SK-N-SH treated with all-trans-retinoic acid at 6 μM for 48 hours (cell line): ENCODE data around the gene D2HGDH.

Experiments used
- ARNTL ChIP-seq: fragments of 450-650 bp; formaldehyde crosslinking; IDR thresholded peaks from 2 replicates; pipeline ENCODE4 v1.5.0; 2020; ENCODE audit warnings: low read depth, mild to moderate bottlenecking, moderate library complexity, borderline replicate concordance
- BACH2 ChIP-seq: fragments of 250-450 bp; sonication (Bioruptor Pico); IDR thresholded peaks from 2 replicates; pipeline ENCODE4 v1.9.0; 2021; ENCODE audit warnings: mild to moderate bottlenecking, borderline replicate concordance
- ESRRG ChIP-seq: fragments of 250-450 bp; sonication (Bioruptor Pico); IDR thresholded peaks from 2 replicates; pipeline ENCODE4 v1.6.1; 2021; ENCODE audit warnings: mild to moderate bottlenecking
- GLIS3 ChIP-seq: fragments of 250-450 bp; sonication (Bioruptor Pico); IDR thresholded peaks from 2 replicates; pipeline ENCODE4 v1.5.0; 2020; ENCODE audit warnings: mild to moderate bottlenecking, moderate library complexity
- RARB ChIP-seq: fragments of 250-450 bp; sonication (Bioruptor Pico); IDR thresholded peaks from 2 replicates; pipeline ENCODE4 v1.8.0; 2021; ENCODE audit warnings: mild to moderate bottlenecking, moderate library complexity
- SNAI2 ChIP-seq: fragments of 250-450 bp; sonication (Bioruptor Pico); IDR thresholded peaks from 2 replicates; pipeline ENCODE4 v1.5.0; 2020; ENCODE audit warnings: mild to moderate bottlenecking, moderate library complexity
- TCF4 ChIP-seq: fragments of 250-450 bp; sonication (Bioruptor Pico); IDR thresholded peaks from 2 replicates; pipeline ENCODE4 v1.8.0; 2021; ENCODE audit warnings: mild to moderate bottlenecking, moderate library complexity, borderline replicate concordance
- TOX ChIP-seq: fragments of 250-450 bp; sonication (Bioruptor Pico); IDR thresholded peaks from 2 replicates; pipeline ENCODE4 v1.8.0; 2021; ENCODE audit warnings: mild to moderate bottlenecking, moderate library complexity, borderline replicate concordance
- ZFP30 ChIP-seq: fragments of 450-650 bp; formaldehyde crosslinking; IDR thresholded peaks from 2 replicates; pipeline ENCODE4 v1.5.0; 2022; ENCODE audit warnings: mild to moderate bottlenecking, moderate library complexity
- ZNF70 ChIP-seq: fragments of 450-650 bp; formaldehyde crosslinking; IDR thresholded peaks from 2 replicates; pipeline ENCODE4 v1.5.0; 2020; ENCODE audit warnings: mild to moderate bottlenecking, moderate library complexity
- TF ChIP-seq, protein P1 (sequence below): fragments of 250-450 bp; sonication (Bioruptor Pico); IDR thresholded peaks from 2 replicates; pipeline ENCODE4 v1.8.0; 2020; ENCODE audit warnings: mild to moderate bottlenecking, moderate library complexity, borderline replicate concordance
- TF ChIP-seq, protein P2 (sequence below): fragments of 250-450 bp; sonication (Bioruptor Pico); IDR thresholded peaks from 2 replicates; pipeline ENCODE4 v1.8.0; 2021; ENCODE audit warnings: low read depth, mild to moderate bottlenecking, moderate library complexity, borderline replicate concordance
- TF ChIP-seq, protein P3 (sequence below): fragments of 250-450 bp; sonication (Bioruptor Pico); IDR thresholded peaks from 2 replicates; pipeline ENCODE4 v1.5.1; 2020; ENCODE audit warnings: low read depth, mild to moderate bottlenecking, moderate library complexity

DNA sequence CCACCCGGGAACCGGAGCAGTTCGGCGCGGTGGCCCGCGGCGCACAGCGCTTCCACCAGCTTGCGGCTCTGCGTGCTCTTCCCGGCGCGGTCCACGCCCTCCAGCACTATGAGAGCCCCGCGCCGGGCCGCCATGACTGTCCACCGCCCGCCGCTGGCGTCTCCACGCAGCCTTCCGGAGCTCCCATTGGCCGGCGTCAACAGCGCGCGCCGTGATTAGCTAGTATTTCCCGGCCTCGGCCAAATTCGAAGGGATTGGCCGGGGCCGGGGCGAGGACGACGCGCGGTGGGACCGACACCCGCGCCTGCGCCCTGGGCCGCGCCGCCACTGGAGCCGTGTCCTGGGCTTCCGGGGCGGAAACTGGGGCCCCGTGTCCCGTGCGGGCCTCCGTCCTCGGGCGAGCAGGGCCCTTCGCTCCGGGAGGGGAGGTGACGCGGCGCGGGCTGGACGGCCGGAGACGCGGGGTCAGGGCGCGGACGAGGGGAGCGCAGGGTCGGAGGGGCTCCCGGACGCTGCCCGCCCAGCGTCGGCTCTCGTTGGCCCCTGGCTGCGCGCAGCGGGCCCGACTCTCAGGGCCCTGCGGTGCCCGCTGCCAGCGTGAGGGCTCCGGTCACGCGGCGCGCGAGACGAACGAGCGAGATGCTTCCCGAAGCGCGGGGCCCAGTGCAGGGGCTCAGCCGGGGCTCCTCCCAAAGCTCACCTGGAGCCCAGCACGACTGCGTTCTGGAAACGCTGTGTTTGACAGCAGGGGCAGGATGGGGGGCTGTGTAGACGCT lies 47.6 kb upstream of the D2HGDH start, which contains the start of gene DTYMK:
- TF ChIP-seq, protein P1, sequence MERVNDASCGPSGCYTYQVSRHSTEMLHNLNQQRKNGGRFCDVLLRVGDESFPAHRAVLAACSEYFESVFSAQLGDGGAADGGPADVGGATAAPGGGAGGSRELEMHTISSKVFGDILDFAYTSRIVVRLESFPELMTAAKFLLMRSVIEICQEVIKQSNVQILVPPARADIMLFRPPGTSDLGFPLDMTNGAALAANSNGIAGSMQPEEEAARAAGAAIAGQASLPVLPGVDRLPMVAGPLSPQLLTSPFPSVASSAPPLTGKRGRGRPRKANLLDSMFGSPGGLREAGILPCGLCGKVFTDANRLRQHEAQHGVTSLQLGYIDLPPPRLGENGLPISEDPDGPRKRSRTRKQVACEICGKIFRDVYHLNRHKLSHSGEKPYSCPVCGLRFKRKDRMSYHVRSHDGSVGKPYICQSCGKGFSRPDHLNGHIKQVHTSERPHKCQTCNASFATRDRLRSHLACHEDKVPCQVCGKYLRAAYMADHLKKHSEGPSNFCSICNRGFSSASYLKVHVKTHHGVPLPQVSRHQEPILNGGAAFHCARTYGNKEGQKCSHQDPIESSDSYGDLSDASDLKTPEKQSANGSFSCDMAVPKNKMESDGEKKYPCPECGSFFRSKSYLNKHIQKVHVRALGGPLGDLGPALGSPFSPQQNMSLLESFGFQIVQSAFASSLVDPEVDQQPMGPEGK (CRISPR knock-in tag), result no peak
- TF ChIP-seq ZFP30 (CRISPR knock-in tag) (no peak), SNAI2 (no peak), TCF4 (no peak), BACH2 (CRISPR knock-in tag) (no peak), RARB (CRISPR knock-in tag) (no peak), ZNF70 (CRISPR knock-in tag) (no peak), ARNTL (no peak), ESRRG (no peak), GLIS3 (no peak), TOX (CRISPR knock-in tag) (no peak)
- TF ChIP-seq, protein P2, sequence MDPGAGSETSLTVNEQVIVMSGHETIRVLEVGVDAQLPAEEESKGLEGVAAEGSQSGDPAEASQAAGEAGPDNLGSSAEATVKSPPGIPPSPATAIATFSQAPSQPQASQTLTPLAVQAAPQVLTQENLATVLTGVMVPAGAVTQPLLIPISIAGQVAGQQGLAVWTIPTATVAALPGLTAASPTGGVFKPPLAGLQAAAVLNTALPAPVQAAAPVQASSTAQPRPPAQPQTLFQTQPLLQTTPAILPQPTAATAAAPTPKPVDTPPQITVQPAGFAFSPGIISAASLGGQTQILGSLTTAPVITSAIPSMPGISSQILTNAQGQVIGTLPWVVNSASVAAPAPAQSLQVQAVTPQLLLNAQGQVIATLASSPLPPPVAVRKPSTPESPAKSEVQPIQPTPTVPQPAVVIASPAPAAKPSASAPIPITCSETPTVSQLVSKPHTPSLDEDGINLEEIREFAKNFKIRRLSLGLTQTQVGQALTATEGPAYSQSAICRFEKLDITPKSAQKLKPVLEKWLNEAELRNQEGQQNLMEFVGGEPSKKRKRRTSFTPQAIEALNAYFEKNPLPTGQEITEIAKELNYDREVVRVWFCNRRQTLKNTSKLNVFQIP (CRISPR knock-in tag), result no peak
- TF ChIP-seq, protein P3, sequence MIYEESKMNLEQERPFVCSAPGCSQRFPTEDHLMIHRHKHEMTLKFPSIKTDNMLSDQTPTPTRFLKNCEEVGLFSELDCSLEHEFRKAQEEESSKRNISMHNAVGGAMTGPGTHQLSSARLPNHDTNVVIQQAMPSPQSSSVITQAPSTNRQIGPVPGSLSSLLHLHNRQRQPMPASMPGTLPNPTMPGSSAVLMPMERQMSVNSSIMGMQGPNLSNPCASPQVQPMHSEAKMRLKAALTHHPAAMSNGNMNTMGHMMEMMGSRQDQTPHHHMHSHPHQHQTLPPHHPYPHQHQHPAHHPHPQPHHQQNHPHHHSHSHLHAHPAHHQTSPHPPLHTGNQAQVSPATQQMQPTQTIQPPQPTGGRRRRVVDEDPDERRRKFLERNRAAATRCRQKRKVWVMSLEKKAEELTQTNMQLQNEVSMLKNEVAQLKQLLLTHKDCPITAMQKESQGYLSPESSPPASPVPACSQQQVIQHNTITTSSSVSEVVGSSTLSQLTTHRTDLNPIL (CRISPR knock-in tag), result no peak
